NCI-H345 treated with DMSO at 0.1 percent for 48 hours (cell line): ENCODE results near the gene TRPM7.
"Not testable (repeated sequence)": the region's sequence is repeated elsewhere in the genome, so short reads cannot be mapped to it uniquely, and the experiment has no call there.

Experiments
- DNase-seq: peaks from one replicate; lab custom pipeline; 2025; ENCODE audit not compliant: unreplicated experiment; lab: John Stamatoyannopoulos, UW

The TRPM7 gene

GRCh38 chr15:50670115-50670514, 16.5 kb downstream of the TRPM7 start:
- no peak for DNase-seq

GRCh38 chr15:50669611-50670010, 17.0 kb downstream of the TRPM7 start:
- no peak for DNase-seq

GRCh38 chr15:50665938-50666337, 20.7 kb downstream of the TRPM7 start:
- no peak for DNase-seq

GRCh38 chr15:50655555-50655954, 31.0 kb downstream of the TRPM7 start:
- DNase-seq = no peak

GRCh38 chr15:50653156-50653743, 33.3 kb downstream of the TRPM7 start:
- no peak for DNase-seq

- no peak for DNase-seq
These were observed 33.9 kb downstream of the TRPM7 start for GRCh38 chr15:50652671-50653070.

- no peak for DNase-seq
These were observed 45.3 kb downstream of the TRPM7 start for GRCh38 chr15:50641318-50641717.

- DNase-seq = no peak
These were observed 50.5 kb downstream of the TRPM7 start for GRCh38 chr15:50636146-50636545.

- DNase-seq = no peak
These were observed 52.9 kb downstream of the TRPM7 start for GRCh38 chr15:50633653-50634052.

- no peak for DNase-seq
These were observed 58.2 kb downstream of the TRPM7 start for GRCh38 chr15:50628421-50628820.

GRCh38 chr15:50627351-50628055, 59.1 kb downstream of the TRPM7 start:
- DNase-seq = no peak

GRCh38 chr15:50624616-50625168, 61.9 kb downstream of the TRPM7 start:
- DNase-seq = no peak

- not testable (repeated sequence) for DNase-seq
These were observed 64.1 kb downstream of the TRPM7 start for GRCh38 chr15:50622361-50622943.

- not testable (repeated sequence) for DNase-seq
These were observed 69.6 kb downstream of the TRPM7 start for GRCh38 chr15:50616960-50617359.

GRCh38 chr15:50616554-50616953, 70.0 kb downstream of the TRPM7 start:
- DNase-seq = not testable (repeated sequence)

GRCh38 chr15:50613600-50613999, 73.0 kb downstream of the TRPM7 start:
- no peak for DNase-seq

- no peak for DNase-seq
These were observed 79.5 kb downstream of the TRPM7 start for GRCh38 chr15:50607129-50607528.

- no peak for DNase-seq
These were observed 81.1 kb downstream of the TRPM7 start for GRCh38 chr15:50605462-50605861.

GRCh38 chr15:50602028-50602427, 84.6 kb downstream of the TRPM7 start:
- not testable (repeated sequence) for DNase-seq

GRCh38 chr15:50594311-50594710, 92.3 kb downstream of the TRPM7 start:
- no peak for DNase-seq

- no peak for DNase-seq
These were observed 92.8 kb downstream of the TRPM7 start for GRCh38 chr15:50593761-50594160.

GRCh38 chr15:50590288-50590687, 96.3 kb downstream of the TRPM7 start:
- DNase-seq = no peak
